ENCODE measurements around the gene ATP1A2. TPM values are rescaled to one million over a fixed set of nuclear protein-coding genes. Genes with fewer than 3 reads are reported as not detected.

Gene ATP1A2
- total and polyA plus RNA-seq, 2 of the 8 experiments (the other 6 are each of a cell fraction or from before 2014, with no cell fraction given): 39.7 to 40.8 TPM

DNA sequence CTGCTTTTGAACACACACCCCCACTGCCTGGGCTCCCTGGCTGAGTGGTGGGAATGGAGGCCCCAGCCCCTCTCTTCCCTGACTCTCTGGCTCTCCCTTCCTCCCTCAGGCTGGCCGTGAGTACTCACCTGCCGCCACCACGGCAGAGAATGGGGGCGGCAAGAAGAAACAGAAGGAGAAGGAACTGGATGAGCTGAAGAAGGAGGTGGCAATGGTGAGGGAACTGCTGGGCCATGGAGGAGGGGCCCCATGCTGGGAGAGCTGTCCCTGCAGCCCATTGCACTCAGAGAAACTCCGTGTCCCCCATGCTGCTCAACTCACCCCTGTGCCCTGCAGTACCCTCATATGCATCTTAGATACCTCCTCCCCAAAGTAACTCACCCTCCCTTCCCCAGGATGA lies 5.2 kb downstream of the ATP1A2 start:
- Histone ChIP-seq H3K4me3 (ENCODE audit: extremely low read depth in 1 of 4, insufficient read depth in 2 of 4, low read depth in 3 of 4, low read length in 4 of 4) (no peak overlapping the region), H2BK12ac (ENCODE audit: low read depth, low read length) (no peak overlapping the region), H3K56ac (replicated peaks; ENCODE audit: insufficient read length, low read depth, low read length) (no peak overlapping the region), H3K79me2 (ENCODE audit: control insufficient read depth in 1 of 2, insufficient read depth in 2 of 2, low read length in 2 of 2) (peaks cover 0 to 8% of the 10 kb centered on the region in 2 experiments; a peak in 1 of 4 replicates), H4K91ac (replicated peaks; ENCODE audit: insufficient read length, low read length) (no peak overlapping the region), H3K4me2 (ENCODE audit: insufficient read depth in 1 of 2, low read depth in 2 of 2, low read length in 2 of 2) (no peak overlapping the region), H3K23ac (ENCODE audit: insufficient read length) (no peak overlapping the region), H3K18ac (ENCODE audit: extremely low read depth, low read length) (no peak overlapping the region), H3K4me1 (replicated peaks in 1 of 4; ENCODE audit: control insufficient read depth in 3 of 4, insufficient read depth in 4 of 4, low read length in 3 of 4) (peaks cover 16 to 25% (median 20%) of the 10 kb centered on the region in 4 experiments), H3K79me1 (ENCODE audit: low read depth, low read length) (peaks cover 3% of the 10 kb centered on the region; the same call in 1 of the 2 replicates), H3K9me3 (ENCODE audit: insufficient read depth in 2 of 2, low read depth in 1 of 2, low read length in 1 of 2) (no peaks in the 10 kb centered on the region), H3K14ac (ENCODE audit: insufficient read length) (no peak overlapping the region), H2BK5ac (ENCODE audit: low read depth, low read length) (no peak overlapping the region), H2BK120ac (replicated peaks; ENCODE audit: low read depth, low read length) (no peak overlapping the region), H3K9ac (replicated peaks in 1 of 4; ENCODE audit: extremely low read depth in 1 of 4, low read depth in 3 of 4, low read length in 3 of 4) (no peak overlapping the region), H4K5ac (ENCODE audit: insufficient read length, low read depth, low read length) (no peak overlapping the region), H3K4ac (replicated peaks; ENCODE audit: insufficient read length, low read depth, low read length) (no peak overlapping the region), H2AK5ac (ENCODE audit: low read depth, low read length) (no peak overlapping the region), H2BK15ac (ENCODE audit: low read length) (no peak overlapping the region), H2AFZ (ENCODE audit: low read length) (no peak overlapping the region), H2BK20ac (ENCODE audit: low read length) (no peak overlapping the region), H3K23me2 (ENCODE audit: low read depth, low read length) (peaks cover 6% of the 10 kb centered on the region; the same call in 1 of the 2 replicates), H3K27ac (ENCODE audit: low read depth, low read length) (no peak overlapping the region), H4K8ac (ENCODE audit: extremely low read depth, insufficient read depth, low read length) (no peak overlapping the region), H3K27me3 (replicated peaks in 1 of 4; ENCODE audit: control insufficient read depth in 3 of 4, extremely low read depth in 1 of 4, insufficient read depth in 3 of 4, low read length in 3 of 4) (no peaks in the 10 kb centered on the region), H4K20me1 (replicated peaks in 1 of 2; ENCODE audit: control insufficient read depth in 1 of 2, insufficient read depth in 2 of 2, low read length in 2 of 2) (peaks cover 0 to 1% of the 10 kb centered on the region in 2 experiments), H3K36me3 (ENCODE audit: control insufficient read depth in 2 of 4, insufficient read depth in 4 of 4, low read length in 3 of 4) (peaks cover 0 to 33% (median 21%) of the 10 kb centered on the region in 4 experiments; a peak in 5 of 8 replicates)
- FAIRE-seq (no peak), DNase-seq (ENCODE audit: low read depth in 1 of 2, low spot score in 2 of 2) (no peak)
- CTCF ChIA-PET (ENCODE audit: partially characterized antibody): interaction anchor here (1.0 to 18.1 kb wide), 4 partner anchors 9 to 45 kb away, joined by 3 to 256 read pairs (median 72); partner anchors contain the start of gene ATP1A2
- 94% methylated on average over 5 of the region's 5 CpGs; no CpG with 5 or more reads in 1 of the 2 experiments for WGBS, 2 experiments (ENCODE audit: extremely low coverage in 1 of 2, insufficient coverage in 1 of 2, insufficient read length in 1 of 2, insufficient replicate concordance in 2 of 2, low coverage in 1 of 2, low lambda C conversion rate in 2 of 2, missing lambda C conversion rate in 1 of 2)
- POLR2A ChIA-PET (ENCODE audit: partially characterized antibody): interaction anchor here (0.8 to 1.8 kb wide), 3 partner anchors 11 to 103 kb away, joined by 3 to 4 read pairs (median 3); no protein-coding TSS in a partner anchor
- TF ChIP-seq JUND (IDR thresholded peaks at IDR 0.05; ENCODE audit: low read length) (no peak), PHF8 (conservative IDR thresholded peaks at IDR 0.05; ENCODE audit: low read depth, low read length) (no peak), CHD1 (IDR thresholded peaks at IDR 0.05; ENCODE audit: low read depth, low read length) (no peak), RXRA (IDR thresholded peaks at IDR 0.05; ENCODE audit: insufficient read depth, low read depth, low read length) (no peak), ATF3 (IDR thresholded peaks at IDR 0.05; ENCODE audit: insufficient read depth, low read depth, low read length) (no peak)
